GM12878 (cell line): ENCODE measurements around the gene TBPL2.

ENCODE experiments used
- BRCA1 ChIP-seq: IDR thresholded peaks from 2 replicates; pipeline ENCODE4 v1.6.1; 2011; ENCODE audit warnings: low read depth, low read length, improper control_type of control experiment
- HDAC2 ChIP-seq: fragments of 200-600 bp; sonication (generic); IDR thresholded peaks from 2 replicates; pipeline ENCODE4 v1.6.1; 2017
- MYC ChIP-seq: IDR thresholded peaks from 2 replicates; pipeline ENCODE4 v1.6.1; 2011; ENCODE audit warnings: mild to moderate bottlenecking, low read length, moderate library complexity, inconsistent platforms; ENCODE audit not compliant: insufficient read depth, insufficient replicate concordance, insufficient read length, severe bottlenecking
- PML ChIP-seq: IDR thresholded peaks from 2 replicates; pipeline ENCODE4 v1.6.1; 2012; ENCODE audit warnings: low read length, inconsistent platforms
- POLR2A ChIP-seq: IDR thresholded peaks from 2 replicates; pipeline ENCODE4 v1.6.1; 2011; ENCODE audit warnings: low read depth, mild to moderate bottlenecking, low read length
- RB1 ChIP-seq: fragments of 450-650 bp; formaldehyde crosslinking; IDR thresholded peaks from 2 replicates; pipeline ENCODE4 v1.6.1; 2017; ENCODE audit warnings: mild to moderate bottlenecking, borderline replicate concordance
- SMC3 ChIP-seq: IDR thresholded peaks from 2 replicates; pipeline ENCODE4 v1.6.1; 2011; ENCODE audit warnings: low read length, improper control_type of control experiment, borderline replicate concordance
- SP1 ChIP-seq: IDR thresholded peaks from one replicate; pipeline ENCODE4 v1.6.1; 2011; ENCODE audit warnings: low read depth, low read length
- SUZ12 ChIP-seq: fragments of 200-600 bp; sonication (generic); IDR thresholded peaks from one replicate; pipeline ENCODE4 v1.6.1; 2018; ENCODE audit warnings: antibody characterized with exemption, mild to moderate bottlenecking; ENCODE audit not compliant: unreplicated experiment
- TF ChIP-seq, protein P1 (sequence below): IDR thresholded peaks from 2 replicates; pipeline ENCODE4 v1.6.1; 2012; ENCODE audit warnings: mild to moderate bottlenecking, low read depth, low read length
- TF ChIP-seq, protein P2 (sequence below), 3 experiments: IDR thresholded peaks in 2 of 3; conservative IDR thresholded peaks in 1 of 3; 2 replicates each; pipeline ENCODE4 v1.5.1; 2011; ENCODE audit warnings: low read depth in 3 of 3, low read length in 3 of 3, mild to moderate bottlenecking in 3 of 3, control low read depth in 2 of 3, moderate library complexity in 2 of 3, inconsistent platforms in 1 of 3, mixed read lengths in 1 of 3; ENCODE audit not compliant: control insufficient read depth in 2 of 3, insufficient read depth in 1 of 3; ENCODE audit errors: extremely low read depth in 1 of 3
- TF ChIP-seq, protein P3 (sequence below): IDR thresholded peaks from 2 replicates; pipeline ENCODE4 v1.6.1; 2012; ENCODE audit warnings: low read depth, low read length, improper control_type of control experiment
- TF ChIP-seq, protein P4 (sequence below): IDR thresholded peaks from 2 replicates; pipeline ENCODE4 v1.6.1; 2011; ENCODE audit warnings: borderline replicate concordance, low read depth, mild to moderate bottlenecking, moderate library complexity, low read length; ENCODE audit not compliant: insufficient read depth, poor library complexity, severe bottlenecking

GRCh38 chr14:55416866-55417265 lies 23.6 kb downstream of the TBPL2 start:
- no peak for TF ChIP-seq SP1
- TF ChIP-seq RB1 = no peak
- TF ChIP-seq HDAC2 = no peak
- TF ChIP-seq, protein P1, sequence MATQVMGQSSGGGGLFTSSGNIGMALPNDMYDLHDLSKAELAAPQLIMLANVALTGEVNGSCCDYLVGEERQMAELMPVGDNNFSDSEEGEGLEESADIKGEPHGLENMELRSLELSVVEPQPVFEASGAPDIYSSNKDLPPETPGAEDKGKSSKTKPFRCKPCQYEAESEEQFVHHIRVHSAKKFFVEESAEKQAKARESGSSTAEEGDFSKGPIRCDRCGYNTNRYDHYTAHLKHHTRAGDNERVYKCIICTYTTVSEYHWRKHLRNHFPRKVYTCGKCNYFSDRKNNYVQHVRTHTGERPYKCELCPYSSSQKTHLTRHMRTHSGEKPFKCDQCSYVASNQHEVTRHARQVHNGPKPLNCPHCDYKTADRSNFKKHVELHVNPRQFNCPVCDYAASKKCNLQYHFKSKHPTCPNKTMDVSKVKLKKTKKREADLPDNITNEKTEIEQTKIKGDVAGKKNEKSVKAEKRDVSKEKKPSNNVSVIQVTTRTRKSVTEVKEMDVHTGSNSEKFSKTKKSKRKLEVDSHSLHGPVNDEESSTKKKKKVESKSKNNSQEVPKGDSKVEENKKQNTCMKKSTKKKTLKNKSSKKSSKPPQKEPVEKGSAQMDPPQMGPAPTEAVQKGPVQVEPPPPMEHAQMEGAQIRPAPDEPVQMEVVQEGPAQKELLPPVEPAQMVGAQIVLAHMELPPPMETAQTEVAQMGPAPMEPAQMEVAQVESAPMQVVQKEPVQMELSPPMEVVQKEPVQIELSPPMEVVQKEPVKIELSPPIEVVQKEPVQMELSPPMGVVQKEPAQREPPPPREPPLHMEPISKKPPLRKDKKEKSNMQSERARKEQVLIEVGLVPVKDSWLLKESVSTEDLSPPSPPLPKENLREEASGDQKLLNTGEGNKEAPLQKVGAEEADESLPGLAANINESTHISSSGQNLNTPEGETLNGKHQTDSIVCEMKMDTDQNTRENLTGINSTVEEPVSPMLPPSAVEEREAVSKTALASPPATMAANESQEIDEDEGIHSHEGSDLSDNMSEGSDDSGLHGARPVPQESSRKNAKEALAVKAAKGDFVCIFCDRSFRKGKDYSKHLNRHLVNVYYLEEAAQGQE = no peak
- TF ChIP-seq POLR2A = no peak
- TF ChIP-seq MYC = no peak
- TF ChIP-seq BRCA1 = no peak
- TF ChIP-seq PML = no peak
- TF ChIP-seq, protein P2, sequence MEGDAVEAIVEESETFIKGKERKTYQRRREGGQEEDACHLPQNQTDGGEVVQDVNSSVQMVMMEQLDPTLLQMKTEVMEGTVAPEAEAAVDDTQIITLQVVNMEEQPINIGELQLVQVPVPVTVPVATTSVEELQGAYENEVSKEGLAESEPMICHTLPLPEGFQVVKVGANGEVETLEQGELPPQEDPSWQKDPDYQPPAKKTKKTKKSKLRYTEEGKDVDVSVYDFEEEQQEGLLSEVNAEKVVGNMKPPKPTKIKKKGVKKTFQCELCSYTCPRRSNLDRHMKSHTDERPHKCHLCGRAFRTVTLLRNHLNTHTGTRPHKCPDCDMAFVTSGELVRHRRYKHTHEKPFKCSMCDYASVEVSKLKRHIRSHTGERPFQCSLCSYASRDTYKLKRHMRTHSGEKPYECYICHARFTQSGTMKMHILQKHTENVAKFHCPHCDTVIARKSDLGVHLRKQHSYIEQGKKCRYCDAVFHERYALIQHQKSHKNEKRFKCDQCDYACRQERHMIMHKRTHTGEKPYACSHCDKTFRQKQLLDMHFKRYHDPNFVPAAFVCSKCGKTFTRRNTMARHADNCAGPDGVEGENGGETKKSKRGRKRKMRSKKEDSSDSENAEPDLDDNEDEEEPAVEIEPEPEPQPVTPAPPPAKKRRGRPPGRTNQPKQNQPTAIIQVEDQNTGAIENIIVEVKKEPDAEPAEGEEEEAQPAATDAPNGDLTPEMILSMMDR (IDR thresholded peaks at IDR 0.05 in 2 of 3, conservative IDR thresholded peaks at IDR 0.05 in 1 of 3; ENCODE audit: control insufficient read depth in 2 of 3, extremely low read depth in 1 of 3, insufficient read depth in 1 of 3, low read depth in 3 of 3, low read length in 3 of 3) = peak; percentile 34 to 47 (median 42); a peak in 5 of 6 replicates
- TF ChIP-seq SUZ12 = no peak
- no peak for TF ChIP-seq SMC3
- TF ChIP-seq, protein P3, sequence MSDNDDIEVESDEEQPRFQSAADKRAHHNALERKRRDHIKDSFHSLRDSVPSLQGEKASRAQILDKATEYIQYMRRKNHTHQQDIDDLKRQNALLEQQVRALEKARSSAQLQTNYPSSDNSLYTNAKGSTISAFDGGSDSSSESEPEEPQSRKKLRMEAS = no peak
- TF ChIP-seq, protein P4, sequence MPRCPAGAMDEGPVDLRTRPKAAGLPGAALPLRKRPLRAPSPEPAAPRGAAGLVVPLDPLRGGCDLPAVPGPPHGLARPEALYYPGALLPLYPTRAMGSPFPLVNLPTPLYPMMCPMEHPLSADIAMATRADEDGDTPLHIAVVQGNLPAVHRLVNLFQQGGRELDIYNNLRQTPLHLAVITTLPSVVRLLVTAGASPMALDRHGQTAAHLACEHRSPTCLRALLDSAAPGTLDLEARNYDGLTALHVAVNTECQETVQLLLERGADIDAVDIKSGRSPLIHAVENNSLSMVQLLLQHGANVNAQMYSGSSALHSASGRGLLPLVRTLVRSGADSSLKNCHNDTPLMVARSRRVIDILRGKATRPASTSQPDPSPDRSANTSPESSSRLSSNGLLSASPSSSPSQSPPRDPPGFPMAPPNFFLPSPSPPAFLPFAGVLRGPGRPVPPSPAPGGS = no peak
